LNCaP clone FGC (cell line): ENCODE measurements around the gene FBLN2.

Experiments
- DNase-seq: peaks from one replicate; pipeline ENCODE4 v3.0.0-alpha.2; 2011; ENCODE audit warnings: low read depth
- H3K4me3 ChIP-seq: 2 replicates; pipeline ENCODE4 v1.5.1; 2011; ENCODE audit warnings: mild to moderate bottlenecking, low read depth, low read length, control low read depth
- TF ChIP-seq, protein P1 (sequence below): IDR thresholded peaks from 2 replicates; pipeline ENCODE4 v1.5.1; 2012; ENCODE audit warnings: mild to moderate bottlenecking; ENCODE audit not compliant: control insufficient read depth, insufficient read depth; ENCODE audit errors: extremely low read depth

The FBLN2 gene

DNA sequence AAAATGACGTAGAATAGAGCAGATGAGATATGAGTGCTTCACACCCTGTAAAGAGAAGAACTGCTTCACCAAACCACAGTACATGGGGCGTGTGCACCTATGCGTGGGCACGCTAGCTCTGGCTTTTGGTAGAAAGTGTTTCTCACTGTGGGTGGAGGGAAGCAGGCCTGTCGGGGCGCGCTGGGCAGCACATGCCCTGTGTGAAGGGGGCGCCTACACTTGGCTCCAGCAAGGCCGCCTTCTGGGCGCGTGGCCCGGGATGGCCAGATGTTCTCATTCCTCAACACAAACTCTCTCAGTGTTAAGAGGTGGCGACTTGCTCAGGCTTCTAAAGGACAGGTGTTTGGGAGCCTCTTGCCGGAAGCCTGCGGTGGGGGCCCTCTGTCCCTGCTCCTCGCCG, 90.0 kb downstream of the FBLN2 start:
- TF ChIP-seq, protein P1, sequence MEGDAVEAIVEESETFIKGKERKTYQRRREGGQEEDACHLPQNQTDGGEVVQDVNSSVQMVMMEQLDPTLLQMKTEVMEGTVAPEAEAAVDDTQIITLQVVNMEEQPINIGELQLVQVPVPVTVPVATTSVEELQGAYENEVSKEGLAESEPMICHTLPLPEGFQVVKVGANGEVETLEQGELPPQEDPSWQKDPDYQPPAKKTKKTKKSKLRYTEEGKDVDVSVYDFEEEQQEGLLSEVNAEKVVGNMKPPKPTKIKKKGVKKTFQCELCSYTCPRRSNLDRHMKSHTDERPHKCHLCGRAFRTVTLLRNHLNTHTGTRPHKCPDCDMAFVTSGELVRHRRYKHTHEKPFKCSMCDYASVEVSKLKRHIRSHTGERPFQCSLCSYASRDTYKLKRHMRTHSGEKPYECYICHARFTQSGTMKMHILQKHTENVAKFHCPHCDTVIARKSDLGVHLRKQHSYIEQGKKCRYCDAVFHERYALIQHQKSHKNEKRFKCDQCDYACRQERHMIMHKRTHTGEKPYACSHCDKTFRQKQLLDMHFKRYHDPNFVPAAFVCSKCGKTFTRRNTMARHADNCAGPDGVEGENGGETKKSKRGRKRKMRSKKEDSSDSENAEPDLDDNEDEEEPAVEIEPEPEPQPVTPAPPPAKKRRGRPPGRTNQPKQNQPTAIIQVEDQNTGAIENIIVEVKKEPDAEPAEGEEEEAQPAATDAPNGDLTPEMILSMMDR = no peak
- DNase-seq = no peak
- no peak overlapping the region for H3K4me3 ChIP-seq

DNA sequence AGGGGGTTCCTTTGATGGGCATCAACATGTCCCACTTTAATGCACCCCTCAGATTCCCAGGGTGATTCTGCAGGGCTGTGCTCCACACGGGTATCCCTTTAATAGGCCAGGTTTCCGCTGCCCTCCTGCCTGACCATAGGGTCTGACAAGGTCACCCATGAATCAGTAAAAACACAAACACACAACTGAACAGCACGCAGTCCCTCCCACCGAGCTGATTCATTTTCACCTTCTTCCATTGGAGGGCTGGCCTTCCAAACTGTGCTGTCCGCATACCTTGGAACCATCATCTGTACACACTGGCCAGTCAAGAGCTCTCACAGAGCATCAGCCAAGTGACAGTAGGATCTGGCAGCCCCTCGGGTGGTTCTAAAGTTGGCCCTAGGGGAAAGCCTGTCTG, 93.7 kb downstream of the FBLN2 start:
- DNase-seq = no peak
- no peak overlapping the region for H3K4me3 ChIP-seq
- TF ChIP-seq, protein P1 = no peak

DNA sequence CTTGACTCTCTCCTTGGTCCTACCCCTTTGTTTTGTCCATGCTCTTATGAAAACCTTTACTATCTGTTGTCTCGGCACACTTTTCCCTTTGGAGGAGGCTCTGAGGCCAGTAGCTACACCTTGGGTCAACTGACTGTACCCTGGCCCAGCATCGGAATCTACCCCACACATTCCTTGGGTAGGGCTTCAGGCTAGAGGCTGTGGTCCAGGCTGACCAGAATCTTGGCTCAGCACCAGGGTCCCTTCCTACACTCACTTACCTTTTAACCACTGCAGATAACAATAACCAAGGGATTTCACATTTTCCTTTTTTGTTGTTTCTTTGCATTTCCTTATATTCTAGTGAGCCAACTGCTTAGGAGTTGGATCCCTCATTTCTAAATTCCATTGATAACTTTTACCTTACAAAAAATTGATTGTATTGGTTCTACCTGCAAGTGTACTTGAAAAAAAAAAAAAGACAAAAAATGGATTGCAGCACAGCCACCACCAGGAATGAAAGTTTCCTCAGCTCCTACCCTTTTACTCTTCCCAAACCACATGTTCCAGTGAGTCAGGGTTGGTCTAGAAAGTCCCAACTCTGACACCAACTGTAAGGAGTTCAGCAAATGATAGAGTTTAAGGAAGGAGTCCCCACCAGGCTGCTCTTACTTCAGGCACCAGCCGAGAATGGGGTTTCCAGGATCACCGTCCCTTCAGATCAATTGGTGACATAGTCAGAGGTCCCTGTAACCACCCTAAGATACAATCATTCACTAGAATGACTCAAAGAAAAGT, 95.6 kb downstream of the FBLN2 start:
- TF ChIP-seq, protein P1 = no peak
- H3K4me3 ChIP-seq = no peak overlapping the region
- DNase-seq = no peak

DNA sequence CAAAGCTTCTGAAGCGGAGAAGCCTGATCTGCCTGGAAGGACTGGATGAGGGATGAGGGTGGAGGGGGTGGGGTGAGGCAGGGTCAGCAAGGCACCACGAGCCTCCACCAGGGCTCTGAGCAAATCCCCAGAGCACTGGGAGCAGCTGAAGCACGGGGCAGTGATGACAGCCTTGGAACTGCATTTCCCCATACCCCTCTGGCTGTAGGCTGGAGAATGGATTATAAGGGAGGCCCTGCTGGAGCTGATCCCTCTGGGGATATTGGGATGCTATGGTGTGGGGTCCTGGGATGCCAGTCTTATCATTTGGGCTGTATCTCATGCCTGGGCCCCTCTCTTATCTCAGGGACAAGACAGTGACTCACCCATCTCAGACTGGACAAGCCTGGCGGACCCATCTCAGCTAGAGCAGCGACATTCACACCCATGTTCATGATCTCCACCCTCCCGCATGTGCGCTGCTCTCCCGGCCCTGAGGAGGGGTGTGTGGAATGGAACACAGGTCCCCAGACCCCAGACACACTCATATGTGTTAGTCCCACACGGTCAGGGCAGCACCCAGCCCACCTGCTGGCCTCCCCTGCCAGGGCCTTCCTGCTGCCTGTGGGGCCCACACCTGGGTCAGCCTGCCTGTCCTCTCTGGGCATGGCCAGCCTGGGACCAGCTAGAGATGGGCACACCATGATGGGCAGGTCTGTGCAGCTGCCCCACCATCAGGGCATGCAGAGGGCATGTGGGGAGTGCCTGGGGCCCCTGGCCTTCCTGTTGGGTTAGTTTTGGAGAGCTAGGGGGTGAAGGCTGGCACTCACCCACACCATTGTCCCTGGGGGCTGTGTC, 97.1 kb downstream of the FBLN2 start:
- H3K4me3 ChIP-seq = no peak overlapping the region
- TF ChIP-seq, protein P1 = no peak
- DNase-seq = no peak

DNA sequence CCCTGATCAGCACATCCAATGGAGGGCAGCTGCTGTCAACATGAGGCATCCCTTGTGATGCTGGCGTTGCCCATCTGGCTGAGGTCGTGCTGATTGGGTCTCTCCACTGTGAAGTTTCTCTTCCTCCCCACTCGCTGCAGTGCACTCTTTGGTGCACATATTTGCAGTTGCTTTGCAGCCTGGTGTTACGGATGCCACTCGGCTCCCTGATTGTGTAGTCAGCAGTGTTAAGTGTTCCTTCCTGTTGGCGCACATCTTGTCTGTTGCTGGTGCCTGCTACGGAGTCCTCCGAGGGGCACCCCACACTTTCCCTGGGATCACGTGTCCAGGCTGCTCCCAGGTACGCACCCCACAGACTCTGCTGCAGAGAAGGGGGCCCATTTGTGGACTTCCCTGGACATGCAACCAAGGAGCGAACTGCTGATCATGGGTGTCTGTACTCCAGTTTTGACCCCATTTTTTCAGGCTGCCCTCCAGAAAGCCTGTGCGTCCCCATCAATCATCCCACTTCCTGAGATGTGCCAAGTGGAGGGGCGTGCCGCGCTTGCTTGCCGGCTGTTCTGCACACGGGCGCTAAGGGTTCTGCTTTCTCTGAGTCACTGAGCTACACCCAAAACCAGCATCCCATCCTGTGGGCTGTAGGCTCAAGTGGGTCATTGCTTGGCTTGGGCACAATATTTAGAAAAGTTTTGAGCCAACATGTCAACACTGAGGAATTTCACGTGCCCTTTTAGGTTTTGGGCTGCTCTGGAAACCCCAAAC, 98.6 kb downstream of the FBLN2 start:
- TF ChIP-seq, protein P1 = no peak
- H3K4me3 ChIP-seq = no peak overlapping the region
- DNase-seq = no peak

DNA sequence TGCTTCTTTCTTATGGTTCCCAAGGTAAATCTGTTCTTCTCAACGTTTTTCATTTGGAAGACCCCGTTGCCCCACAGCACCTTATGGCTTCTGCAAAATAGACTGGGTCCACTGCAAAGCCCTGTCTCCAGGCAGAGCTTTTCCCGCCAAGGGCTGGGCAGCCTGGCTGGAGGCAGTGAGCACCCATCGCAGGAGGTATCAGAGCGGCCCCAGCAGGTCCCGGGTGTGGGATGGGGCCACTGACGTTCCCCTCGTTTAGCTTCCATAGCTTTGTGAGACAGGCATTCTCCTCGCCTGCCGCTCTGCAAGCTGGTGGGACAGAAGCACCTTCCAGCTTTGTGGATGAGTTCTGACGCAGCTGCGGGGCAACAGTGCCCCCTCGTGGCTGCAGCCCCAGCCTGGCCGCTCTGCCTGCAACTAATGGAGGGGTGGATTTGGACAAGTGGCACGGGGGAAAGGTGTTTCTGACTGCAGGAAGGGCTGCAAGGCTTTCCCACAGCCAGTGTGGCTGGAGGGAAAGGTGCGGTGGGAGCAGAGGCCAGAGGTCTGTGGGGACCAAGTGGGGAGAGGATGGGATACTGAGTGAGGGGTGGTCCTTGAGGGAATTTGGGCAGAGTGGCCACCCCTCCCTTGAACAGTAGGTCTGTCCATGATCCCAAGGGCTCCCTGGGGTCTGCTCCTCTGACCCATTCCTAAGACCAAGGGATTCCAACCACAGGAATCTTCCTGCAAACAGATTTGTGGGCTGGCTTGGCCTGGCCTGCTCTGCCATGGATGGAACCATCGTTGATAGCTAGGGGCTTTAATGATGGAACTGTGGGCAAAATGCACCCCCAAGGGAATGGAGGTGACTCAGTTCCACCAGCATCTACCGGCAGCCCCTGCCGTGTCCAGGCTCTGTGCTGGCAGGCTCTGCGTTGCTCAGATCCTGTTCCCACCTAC, 99.4 kb downstream of the FBLN2 start:
- no peak overlapping the region for H3K4me3 ChIP-seq
- peak; percentile 46 for DNase-seq
- TF ChIP-seq, protein P1 = peak; percentile 99
